HL-60 (cell line): ENCODE data around the gene GPATCH1.

ENCODE experiments used
- DNase-seq, 2 experiments: peaks; one replicate each; pipeline ENCODE4 v3.0.0-alpha.2; 2010 to 2020; ENCODE audit warnings: low read depth in 1 of 2, low spot score in 1 of 2
- H3K27ac ChIP-seq: fragments of 250-450 bp; sonication (Bioruptor Pico); replicated peaks from 2 replicates; pipeline ENCODE4 v1.5.1; 2020; ENCODE audit warnings: mild to moderate bottlenecking, moderate library complexity
- H3K27me3 ChIP-seq: fragments of 250-450 bp; sonication (Bioruptor Pico); 2 replicates; pipeline ENCODE4 v1.5.1; 2021; ENCODE audit warnings: mild to moderate bottlenecking, moderate library complexity; ENCODE audit not compliant: insufficient read depth, poor library complexity, severe bottlenecking
- H3K4me3 ChIP-seq: replicated peaks from 2 replicates; pipeline ENCODE4 v1.5.1; 2011; ENCODE audit warnings: mild to moderate bottlenecking, control low read depth, low read length; ENCODE audit not compliant: insufficient read depth
- CTCF ChIP-seq: IDR thresholded peaks from one replicate; pipeline ENCODE4 v1.5.1; 2011; ENCODE audit warnings: low read length, control low read depth, inconsistent platforms; ENCODE audit not compliant: insufficient read depth
- GABPA ChIP-seq: IDR thresholded peaks from 2 replicates; pipeline ENCODE4 v1.6.1; 2012; ENCODE audit warnings: low read depth
- POLR2AphosphoS5 ChIP-seq: IDR thresholded peaks from 2 replicates; pipeline ENCODE4 v1.6.1; 2012; ENCODE audit warnings: low read depth
- SPI1 ChIP-seq: IDR thresholded peaks from 2 replicates; pipeline ENCODE4 v1.6.1; 2012; ENCODE audit warnings: low read depth, mild to moderate bottlenecking, borderline replicate concordance
- TF ChIP-seq, protein P1 (sequence below): IDR thresholded peaks from 2 replicates; pipeline ENCODE4 v1.6.1; 2012; ENCODE audit warnings: low read depth; ENCODE audit not compliant: insufficient replicate concordance

Gene GPATCH1

DNA sequence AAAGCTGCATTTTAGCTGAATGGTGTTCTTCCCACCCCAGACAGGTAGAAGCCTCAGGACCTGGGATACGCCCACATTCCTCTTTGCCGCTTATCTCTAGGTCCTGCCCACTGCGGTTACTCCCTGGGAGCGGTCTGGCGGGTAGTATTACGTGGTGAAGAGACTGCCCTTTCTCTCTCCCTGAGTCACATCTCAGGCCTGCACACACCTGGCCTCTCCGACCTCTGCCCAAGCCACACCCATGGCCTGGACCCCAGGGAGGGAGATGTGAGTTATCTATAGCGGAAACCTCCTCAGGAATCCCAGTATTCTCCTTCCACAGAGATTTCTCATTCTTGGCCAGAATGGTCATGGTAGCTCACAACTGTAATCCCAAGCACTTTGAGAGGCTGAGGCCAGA is 33.6 kb upstream of the GPATCH1 start:
- TF ChIP-seq CTCF (no peak), GABPA (no peak), POLR2AphosphoS5 (no peak), SPI1 (no peak)
- TF ChIP-seq, protein P1, sequence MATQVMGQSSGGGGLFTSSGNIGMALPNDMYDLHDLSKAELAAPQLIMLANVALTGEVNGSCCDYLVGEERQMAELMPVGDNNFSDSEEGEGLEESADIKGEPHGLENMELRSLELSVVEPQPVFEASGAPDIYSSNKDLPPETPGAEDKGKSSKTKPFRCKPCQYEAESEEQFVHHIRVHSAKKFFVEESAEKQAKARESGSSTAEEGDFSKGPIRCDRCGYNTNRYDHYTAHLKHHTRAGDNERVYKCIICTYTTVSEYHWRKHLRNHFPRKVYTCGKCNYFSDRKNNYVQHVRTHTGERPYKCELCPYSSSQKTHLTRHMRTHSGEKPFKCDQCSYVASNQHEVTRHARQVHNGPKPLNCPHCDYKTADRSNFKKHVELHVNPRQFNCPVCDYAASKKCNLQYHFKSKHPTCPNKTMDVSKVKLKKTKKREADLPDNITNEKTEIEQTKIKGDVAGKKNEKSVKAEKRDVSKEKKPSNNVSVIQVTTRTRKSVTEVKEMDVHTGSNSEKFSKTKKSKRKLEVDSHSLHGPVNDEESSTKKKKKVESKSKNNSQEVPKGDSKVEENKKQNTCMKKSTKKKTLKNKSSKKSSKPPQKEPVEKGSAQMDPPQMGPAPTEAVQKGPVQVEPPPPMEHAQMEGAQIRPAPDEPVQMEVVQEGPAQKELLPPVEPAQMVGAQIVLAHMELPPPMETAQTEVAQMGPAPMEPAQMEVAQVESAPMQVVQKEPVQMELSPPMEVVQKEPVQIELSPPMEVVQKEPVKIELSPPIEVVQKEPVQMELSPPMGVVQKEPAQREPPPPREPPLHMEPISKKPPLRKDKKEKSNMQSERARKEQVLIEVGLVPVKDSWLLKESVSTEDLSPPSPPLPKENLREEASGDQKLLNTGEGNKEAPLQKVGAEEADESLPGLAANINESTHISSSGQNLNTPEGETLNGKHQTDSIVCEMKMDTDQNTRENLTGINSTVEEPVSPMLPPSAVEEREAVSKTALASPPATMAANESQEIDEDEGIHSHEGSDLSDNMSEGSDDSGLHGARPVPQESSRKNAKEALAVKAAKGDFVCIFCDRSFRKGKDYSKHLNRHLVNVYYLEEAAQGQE = no peak
- no peaks in the 10 kb centered on the region for H3K27me3 ChIP-seq
- no peak for DNase-seq
- H3K4me3 ChIP-seq = no peak overlapping the region
- H3K27ac ChIP-seq = no peak overlapping the region

DNA sequence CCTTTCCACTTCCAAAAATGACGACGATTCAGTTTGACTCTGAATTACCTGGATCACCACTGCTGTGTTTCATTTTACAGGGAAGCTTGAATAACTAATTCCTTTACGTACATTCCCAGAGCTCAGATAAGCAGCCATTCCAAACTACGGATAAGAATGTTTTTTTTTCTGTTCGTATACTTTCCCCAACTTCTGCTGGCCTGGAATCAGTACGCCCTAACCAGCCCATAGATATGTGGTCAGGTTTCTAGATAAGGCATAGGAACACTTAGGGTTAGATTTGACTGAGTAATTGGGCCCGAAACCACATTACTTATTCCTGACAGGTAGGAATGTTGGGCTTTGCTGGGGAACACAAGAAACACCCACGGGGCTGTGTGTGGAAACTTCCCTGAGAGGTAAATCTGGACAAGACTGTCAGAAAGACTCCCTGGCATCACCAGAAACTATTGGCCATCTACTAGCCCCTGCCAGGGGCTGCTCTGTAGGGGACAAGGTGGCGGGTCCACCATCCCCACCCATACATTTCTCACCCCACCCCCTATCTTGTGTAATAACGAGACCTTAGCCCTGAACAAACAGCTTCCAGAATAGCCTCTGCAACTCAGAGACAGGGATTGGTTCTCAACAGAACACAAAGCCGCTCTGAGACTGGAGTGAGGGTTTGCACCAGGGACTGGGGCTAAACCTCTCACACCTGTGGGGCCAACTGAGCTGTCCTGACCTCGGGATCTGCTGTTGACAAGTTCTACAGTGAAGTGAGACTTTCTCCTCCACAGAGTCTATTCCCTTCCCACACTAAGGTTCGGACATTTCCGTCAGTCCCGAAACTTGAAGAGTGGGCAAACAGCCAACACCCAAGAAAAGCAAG is 31.9 kb upstream of the GPATCH1 start:
- Histone ChIP-seq H3K4me3 (no peak overlapping the region), H3K27me3 (no peaks in the 10 kb centered on the region), H3K27ac (no peak overlapping the region)
- DNase-seq = no peak
- TF ChIP-seq POLR2AphosphoS5 = no peak
- TF ChIP-seq, protein P1 = no peak
- no peak for TF ChIP-seq CTCF
- no peak for TF ChIP-seq SPI1
- TF ChIP-seq GABPA = no peak

GRCh38 chr19:33050110-33050509 is 30.9 kb upstream of the GPATCH1 start:
- no peak for DNase-seq
- no peaks in the 10 kb centered on the region for H3K27me3 ChIP-seq
- H3K4me3 ChIP-seq = no peak overlapping the region
- no peak overlapping the region for H3K27ac ChIP-seq
- TF ChIP-seq SPI1 = no peak
- no peak for TF ChIP-seq CTCF
- no peak for TF ChIP-seq POLR2AphosphoS5
- no peak for TF ChIP-seq GABPA
- TF ChIP-seq, protein P1 = no peak
